ENCODE results near the gene KLHL33.
A peak's percentile ranks its signal among the peaks of the same experiment; 100 is the strongest.

GRCh38 chr14:20415782-20416206, 20.2 kb downstream of the KLHL33 start:
- TF ChIP-seq CTCF (IDR thresholded peaks at IDR 0.05; ENCODE audit: low read length) (peak; percentile 52), EZH2 (optimal IDR thresholded peaks at IDR 0.05; ENCODE audit: low read depth, low read length) (no peak)

Measured in MM.1S (cell line).